CD4-positive, alpha-beta T cell (primary cell): Measurements from ENCODE around the gene JUN. TPM values are rescaled to one million over a fixed set of nuclear protein-coding genes. Genes with fewer than 3 reads are reported as not detected.
A peak's percentile ranks its signal among the peaks of the same experiment; 100 is the strongest.

Experiments
- ATAC-seq: fragments of 200-7000 bp; cut with Tn5 transposase; one replicate; pipeline ENCODE4 v1.10.0; 2022; ENCODE audit warnings: mild to moderate bottlenecking; ENCODE audit not compliant: poor library complexity
- CTCF ChIA-PET: fragments of 350-600 bp; sonication (Branson Sonifier 250); formaldehyde crosslinking; loops from one replicate; lab custom pipeline; 2021; ENCODE audit warnings: antibody characterized with exemption, inconsistent platforms; lab: Charles Lee
- POLR2A ChIA-PET: fragments of 350-600 bp; sonication (Branson Sonifier 250); formaldehyde crosslinking; loops from one replicate; lab custom pipeline; 2021; ENCODE audit warnings: antibody characterized with exemption, inconsistent platforms; lab: Charles Lee
- DNase-seq, 14 experiments: peaks; one replicate each; pipeline ENCODE4 v3.0.0-alpha.2; 2013 to 2020; ENCODE audit warnings: mixed read lengths in 2 of 14
- H3K27ac ChIP-seq, 2 donors: one replicate each; pipeline versions ENCODE4 v1.5.1 to v1.7.0; 2013; ENCODE audit warnings: low read length in 2 of 2, low read depth in 1 of 2, mild to moderate bottlenecking in 1 of 2
- H3K27me3 ChIP-seq, 2 experiments: 1 replicate in 1 of 2; 2 replicates in 1 of 2; pipeline versions ENCODE4 v1.6.1 to v1.7.0; 2013; ENCODE audit warnings: low read length in 2 of 2, control low read depth in 1 of 2, mild to moderate bottlenecking in 1 of 2, moderate library complexity in 1 of 2; ENCODE audit not compliant: insufficient read depth in 2 of 2, control insufficient read depth in 1 of 2
- H3K36me3 ChIP-seq: one replicate; pipeline ENCODE4 v1.6.1; 2013; ENCODE audit warnings: low read length, control low read depth; ENCODE audit not compliant: insufficient read depth
- H3K4me1 ChIP-seq: one replicate; pipeline ENCODE4 v1.6.1; 2013; ENCODE audit warnings: low read length, control low read depth; ENCODE audit not compliant: insufficient read depth
- H3K4me3 ChIP-seq: one replicate; pipeline ENCODE4 v1.5.1; 2013; ENCODE audit warnings: mild to moderate bottlenecking, low read length, moderate library complexity
- H3K9me3 ChIP-seq, 2 experiments: 1 replicate in 1 of 2; 2 replicates in 1 of 2; pipeline versions ENCODE4 v1.6.1 to v1.7.0; 2013; ENCODE audit warnings: low read length in 2 of 2, mild to moderate bottlenecking in 2 of 2, control low read depth in 1 of 2, moderate library complexity in 1 of 2; ENCODE audit not compliant: control insufficient read depth in 1 of 2, insufficient read depth in 1 of 2
- H3K27ac Mint-ChIP-seq: one replicate; pipeline ENCODE4 v1.8.0; 2020; ENCODE audit warnings: mixed read lengths
- H3K27me3 Mint-ChIP-seq: one replicate; pipeline ENCODE4 v1.8.0; 2021; ENCODE audit warnings: mixed read lengths
- H3K36me3 Mint-ChIP-seq: one replicate; pipeline ENCODE4 v1.8.0; 2021; ENCODE audit warnings: low read depth, mixed read lengths
- H3K4me1 Mint-ChIP-seq: one replicate; pipeline ENCODE4 v1.8.0; 2021; ENCODE audit warnings: low read depth, mixed read lengths
- H3K4me3 Mint-ChIP-seq: one replicate; pipeline ENCODE4 v1.8.0; 2020; ENCODE audit warnings: mild to moderate bottlenecking, mixed read lengths
- H3K9me3 Mint-ChIP-seq: one replicate; pipeline ENCODE4 v1.8.0; 2020; ENCODE audit warnings: mixed read lengths
- CTCF ChIP-seq: fragments of 200-600 bp; IDR thresholded peaks from one replicate; pipeline ENCODE4 v1.8.0; 2022; ENCODE audit warnings: antibody characterized with exemption, mild to moderate bottlenecking
- intact Hi-C, 2 experiments: fragments of 100-400 bp; cut with DNase I in 1 of 2; cut with micrococcal nuclease in 1 of 2; formaldehyde crosslinking; loops; one replicate each; pipeline versions ENCODE4 v1.15.1 to v1.9.0; 2023 to 2025; cut with DNase I, micrococcal nuclease
- total RNA-seq, 174 experiments: library from RNA in 2 of 174; stranded (reverse) in 2 of 174; gene quantifications; one replicate each; pipeline ENCODE4 v1.2.3 and lab custom pipeline; 2021 to 2026

JUN gene
- total RNA-seq, 2 experiments from 2014 or later: 585 to 588 TPM

DNA sequence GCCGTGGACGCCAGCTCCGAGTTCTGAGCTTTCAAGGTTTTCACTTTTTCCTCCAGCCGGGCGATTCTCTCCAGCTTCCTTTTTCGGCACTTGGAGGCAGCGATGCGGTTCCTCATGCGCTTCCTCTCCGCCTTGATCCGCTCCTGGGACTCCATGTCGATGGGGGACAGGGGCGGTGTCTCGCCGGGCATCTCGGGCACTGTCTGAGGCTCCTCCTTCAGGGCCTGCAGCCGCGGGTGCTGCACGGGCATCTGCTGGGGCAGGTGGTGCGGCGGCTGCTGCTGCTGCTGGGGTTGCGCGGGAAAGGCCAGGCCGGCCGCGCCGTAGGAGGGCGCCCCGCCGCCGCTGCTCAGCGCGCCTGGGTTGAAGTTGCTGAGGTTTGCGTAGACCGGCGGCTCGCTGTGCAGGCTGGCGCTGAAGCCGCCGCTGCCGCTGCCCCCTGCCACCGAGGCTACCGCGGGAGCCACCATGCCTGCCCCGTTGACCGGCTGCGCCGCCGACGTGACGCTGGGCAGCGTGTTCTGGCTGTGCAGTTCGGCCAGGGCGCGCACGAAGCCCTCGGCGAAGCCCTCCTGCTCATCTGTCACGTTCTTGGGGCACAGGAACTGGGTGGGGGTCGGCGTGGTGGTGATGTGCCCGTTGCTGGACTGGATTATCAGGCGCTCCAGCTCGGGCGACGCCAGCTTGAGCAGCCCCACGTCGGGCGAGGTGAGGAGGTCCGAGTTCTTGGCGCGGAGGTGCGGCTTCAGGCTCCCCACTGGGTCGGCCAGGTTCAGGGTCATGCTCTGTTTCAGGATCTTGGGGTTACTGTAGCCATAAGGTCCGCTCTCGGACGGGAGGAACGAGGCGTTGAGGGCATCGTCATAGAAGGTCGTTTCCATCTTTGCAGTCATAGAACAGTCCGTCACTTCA is 1.4 kb downstream of the JUN start:
- H3K36me3 ChIP-seq: no peaks in the 10 kb centered on the region
- DNase-seq: peak; percentile 14 to 74 (median 56)
- ChIA-PET CTCF (interaction anchor here (0.7 to 1.4 kb wide), 2 partner anchors 59 to 443 kb away, joined by 3 read pairs; no protein-coding TSS in a partner anchor), POLR2A (interaction anchor here (0.5 to 6.3 kb wide), 25 partner anchors 9 to 1032 kb away, joined by 3 to 53 read pairs (median 7); partner anchors contain the start of genes FGGY, HOOK1 and MYSM1)
- Mint-ChIP-seq H3K9me3 (no peaks in the 10 kb centered on the region), H3K27me3 (peaks cover 11% of the 10 kb centered on the region), H3K27ac (peak overlapping the region; percentile 94), H3K36me3 (peaks cover 35% of the 10 kb centered on the region), H3K4me3 (peak overlapping the region; percentile 95), H3K4me1 (peaks cover 35% of the 10 kb centered on the region)
- intact Hi-C loops: loop anchor here (5.0 to 10.0 kb wide), 3 partner anchors 235 to 290 kb away; partner anchors contain the start of gene OMA1 (in 1 of the 2)
- peaks cover 33% of the 10 kb centered on the region for H3K4me1 ChIP-seq
- H3K9me3 ChIP-seq: peaks cover 0 to 16% of the 10 kb centered on the region in 2 experiments
- peak overlapping the region; percentile 99 for H3K27ac ChIP-seq
- ATAC-seq: no peak
- H3K4me3 ChIP-seq: peak overlapping the region; percentile 70
- TF ChIP-seq CTCF: peak; percentile 37
- H3K27me3 ChIP-seq: no peaks in the 10 kb centered on the region

GRCh38 chr1:58781541-58782177 is 2.2 kb downstream of the JUN start:
- CTCF ChIA-PET: interaction anchor here (0.7 to 1.4 kb wide), 2 partner anchors 60 to 444 kb away, joined by 3 read pairs; no protein-coding TSS in a partner anchor
- Mint-ChIP-seq H3K4me1 (peaks cover 28% of the 10 kb centered on the region), H3K27ac (peak overlapping the region; percentile 94), H3K36me3 (peaks cover 31% of the 10 kb centered on the region), H3K9me3 (no peaks in the 10 kb centered on the region), H3K4me3 (peak overlapping the region; percentile 95), H3K27me3 (peaks cover 11% of the 10 kb centered on the region)
- peak; percentile 9 to 82 (median 38) for DNase-seq
- peaks cover 33% of the 10 kb centered on the region for H3K4me1 ChIP-seq
- H3K9me3 ChIP-seq: peaks cover 0 to 16% of the 10 kb centered on the region in 2 experiments
- no peaks in the 10 kb centered on the region for H3K36me3 ChIP-seq
- no peak for ATAC-seq
- H3K4me3 ChIP-seq: peak overlapping the region; percentile 70
- H3K27me3 ChIP-seq: no peaks in the 10 kb centered on the region
- POLR2A ChIA-PET: interaction anchor here (0.8 to 6.3 kb wide), 12 partner anchors 9 to 917 kb away, joined by 3 to 53 read pairs (median 5); partner anchors contain the start of genes FGGY and MYSM1
- TF ChIP-seq CTCF: peak; percentile 43
- intact Hi-C loops: loop anchor here (5.0 to 10.0 kb wide), 3 partner anchors 234 to 291 kb away; partner anchors contain the start of gene OMA1 (in 1 of the 2)
- H3K27ac ChIP-seq: no peak overlapping the region
